KMS-11 (cell line): ENCODE measurements around the gene ATP6AP1.

Experiments
- H2AFZ ChIP-seq: fragments of 200-600 bp; sonication (generic); 2 replicates; pipeline ENCODE4 v1.6.1; 2016; ENCODE audit warnings: antibody characterized with exemption, mixed run types, low read depth
- H3K27ac ChIP-seq: fragments of 200-600 bp; sonication (generic); 2 replicates; pipeline ENCODE4 v1.6.1; 2016; ENCODE audit warnings: mild to moderate bottlenecking, mixed run types
- H3K27me3 ChIP-seq: fragments of 200-600 bp; sonication (generic); 2 replicates; pipeline ENCODE4 v1.6.1; 2017; ENCODE audit warnings: mild to moderate bottlenecking, low read depth, mixed run types, moderate library complexity; ENCODE audit not compliant: insufficient read depth
- H3K36me3 ChIP-seq: fragments of 200-600 bp; sonication (generic); 2 replicates; pipeline ENCODE4 v1.6.1; 2017; ENCODE audit warnings: mild to moderate bottlenecking, mixed run types; ENCODE audit not compliant: insufficient read depth
- H3K4me1 ChIP-seq: fragments of 200-600 bp; sonication (generic); 2 replicates; pipeline ENCODE4 v1.6.1; 2016; ENCODE audit warnings: mild to moderate bottlenecking, low read depth, mixed run types; ENCODE audit not compliant: poor library complexity, severe bottlenecking
- H3K4me2 ChIP-seq: fragments of 200-600 bp; sonication (generic); 2 replicates; pipeline ENCODE4 v1.7.0; 2016; ENCODE audit warnings: mild to moderate bottlenecking, mixed run types
- H3K4me3 ChIP-seq: fragments of 200-600 bp; sonication (generic); IDR thresholded peaks from 2 replicates; pipeline ENCODE4 v1.6.1; 2017; ENCODE audit warnings: low read depth, low read length, mixed read lengths; ENCODE audit not compliant: insufficient read depth
- H3K79me2 ChIP-seq: fragments of 200-600 bp; sonication (generic); 2 replicates; pipeline ENCODE4 v1.6.1; 2016; ENCODE audit warnings: low read depth, mixed run types; ENCODE audit not compliant: insufficient read depth
- H3K9ac ChIP-seq: fragments of 200-600 bp; sonication (generic); 2 replicates; pipeline ENCODE4 v1.6.1; 2016; ENCODE audit warnings: mild to moderate bottlenecking, mixed run types
- H4K20me1 ChIP-seq: fragments of 200-600 bp; sonication (generic); 2 replicates; pipeline ENCODE4 v1.6.1; 2016; ENCODE audit warnings: mild to moderate bottlenecking, mixed run types; ENCODE audit not compliant: insufficient read depth
- TF ChIP-seq, protein P1 (sequence below): fragments of 200-600 bp; sonication (generic); conservative IDR thresholded peaks from 2 replicates; pipeline ENCODE4 v1.6.1; 2017; ENCODE audit warnings: low read depth, mild to moderate bottlenecking, antibody characterized with exemption, low read length, moderate library complexity, mixed read lengths

The ATP6AP1 gene

DNA sequence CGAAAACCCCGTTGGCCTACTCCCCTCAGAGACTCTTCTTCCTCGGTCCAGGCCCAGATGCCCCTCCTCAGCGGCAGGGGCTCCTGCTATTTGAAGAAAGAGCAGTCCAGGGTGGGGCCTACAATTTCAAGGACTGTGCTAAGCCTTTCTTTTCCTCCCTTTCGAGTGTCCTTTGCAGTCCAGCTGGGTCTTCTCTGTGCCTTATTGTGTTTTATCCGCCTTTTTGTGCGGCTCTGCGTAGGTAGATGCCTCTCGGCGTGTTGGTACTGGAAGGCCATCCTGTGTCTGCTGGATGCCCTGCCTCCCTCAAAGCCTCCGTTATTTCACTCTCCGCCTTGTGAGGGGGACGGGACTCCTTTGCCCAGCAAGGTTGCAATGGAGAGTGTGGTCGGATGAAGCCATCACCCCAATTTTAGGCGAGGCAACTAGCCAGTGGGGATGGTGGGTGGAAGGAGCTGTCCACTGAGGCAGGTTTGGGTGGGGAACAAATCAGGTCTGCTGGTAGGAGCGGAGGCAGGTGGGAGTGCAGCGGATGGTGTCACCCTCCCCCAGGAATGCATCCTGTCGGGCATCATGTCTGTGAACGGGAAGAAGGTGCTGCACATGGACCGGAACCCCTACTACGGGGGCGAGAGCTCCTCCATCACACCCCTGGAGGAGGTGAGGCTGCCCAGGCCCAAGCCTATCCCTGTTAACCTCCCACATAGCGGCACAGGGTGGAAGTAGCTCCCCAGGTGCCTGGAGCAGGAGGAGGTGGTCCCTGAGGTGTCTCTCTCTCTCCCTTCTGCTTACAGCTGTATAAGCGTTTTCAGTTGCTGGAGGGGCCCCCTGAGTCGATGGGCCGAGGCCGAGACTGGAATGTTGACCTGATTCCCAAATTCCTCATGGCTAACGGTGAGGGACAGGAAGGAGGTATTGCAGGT is 9.8 kb downstream of the ATP6AP1 start:
- H4K20me1 ChIP-seq = no peaks in the 10 kb centered on the region
- H3K27ac ChIP-seq = no peak overlapping the region

DNA sequence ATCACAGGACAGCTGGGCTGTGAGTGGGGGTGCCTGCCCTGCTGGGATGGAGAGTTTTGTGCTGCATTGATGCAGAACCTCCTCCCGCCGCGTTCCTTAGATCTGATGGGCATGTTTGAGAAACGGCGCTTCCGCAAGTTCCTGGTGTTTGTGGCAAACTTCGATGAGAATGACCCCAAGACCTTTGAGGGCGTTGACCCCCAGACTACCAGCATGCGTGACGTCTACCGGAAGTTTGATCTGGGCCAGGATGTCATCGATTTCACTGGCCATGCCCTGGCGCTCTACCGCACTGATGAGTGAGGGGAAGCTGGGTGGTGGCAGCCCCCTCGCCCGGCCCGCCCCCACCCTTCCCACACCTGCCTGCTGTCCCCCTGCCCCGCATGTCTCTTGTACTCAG is 11.4 kb downstream of the ATP6AP1 start:
- peaks cover 12% of the 10 kb centered on the region; the same call in 1 of the 2 replicates for H3K79me2 ChIP-seq
- no peak overlapping the region for H3K4me3 ChIP-seq
- TF ChIP-seq, protein P1, sequence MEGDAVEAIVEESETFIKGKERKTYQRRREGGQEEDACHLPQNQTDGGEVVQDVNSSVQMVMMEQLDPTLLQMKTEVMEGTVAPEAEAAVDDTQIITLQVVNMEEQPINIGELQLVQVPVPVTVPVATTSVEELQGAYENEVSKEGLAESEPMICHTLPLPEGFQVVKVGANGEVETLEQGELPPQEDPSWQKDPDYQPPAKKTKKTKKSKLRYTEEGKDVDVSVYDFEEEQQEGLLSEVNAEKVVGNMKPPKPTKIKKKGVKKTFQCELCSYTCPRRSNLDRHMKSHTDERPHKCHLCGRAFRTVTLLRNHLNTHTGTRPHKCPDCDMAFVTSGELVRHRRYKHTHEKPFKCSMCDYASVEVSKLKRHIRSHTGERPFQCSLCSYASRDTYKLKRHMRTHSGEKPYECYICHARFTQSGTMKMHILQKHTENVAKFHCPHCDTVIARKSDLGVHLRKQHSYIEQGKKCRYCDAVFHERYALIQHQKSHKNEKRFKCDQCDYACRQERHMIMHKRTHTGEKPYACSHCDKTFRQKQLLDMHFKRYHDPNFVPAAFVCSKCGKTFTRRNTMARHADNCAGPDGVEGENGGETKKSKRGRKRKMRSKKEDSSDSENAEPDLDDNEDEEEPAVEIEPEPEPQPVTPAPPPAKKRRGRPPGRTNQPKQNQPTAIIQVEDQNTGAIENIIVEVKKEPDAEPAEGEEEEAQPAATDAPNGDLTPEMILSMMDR = no peak
- no peak overlapping the region for H3K9ac ChIP-seq
- H3K4me2 ChIP-seq = no peak overlapping the region
- no peaks in the 10 kb centered on the region for H4K20me1 ChIP-seq
- no peaks in the 10 kb centered on the region for H3K36me3 ChIP-seq
- H3K27me3 ChIP-seq = no peaks in the 10 kb centered on the region
- H2AFZ ChIP-seq = no peak overlapping the region
- peaks cover 3% of the 10 kb centered on the region for H3K4me1 ChIP-seq
- no peak overlapping the region for H3K27ac ChIP-seq

More for the DNA sequence above, 9.8 kb downstream of the ATP6AP1 start:
- Histone ChIP-seq H3K4me1 (no peaks in the 10 kb centered on the region), H2AFZ (no peak overlapping the region), H3K4me3 (no peak overlapping the region), H3K27me3 (no peaks in the 10 kb centered on the region), H3K4me2 (peak overlapping the region; percentile 71), H3K36me3 (no peaks in the 10 kb centered on the region), H3K9ac (no peak overlapping the region), H3K79me2 (peaks cover 12% of the 10 kb centered on the region; the same call in 1 of the 2 replicates)
- TF ChIP-seq, protein P1 = no peak

DNA sequence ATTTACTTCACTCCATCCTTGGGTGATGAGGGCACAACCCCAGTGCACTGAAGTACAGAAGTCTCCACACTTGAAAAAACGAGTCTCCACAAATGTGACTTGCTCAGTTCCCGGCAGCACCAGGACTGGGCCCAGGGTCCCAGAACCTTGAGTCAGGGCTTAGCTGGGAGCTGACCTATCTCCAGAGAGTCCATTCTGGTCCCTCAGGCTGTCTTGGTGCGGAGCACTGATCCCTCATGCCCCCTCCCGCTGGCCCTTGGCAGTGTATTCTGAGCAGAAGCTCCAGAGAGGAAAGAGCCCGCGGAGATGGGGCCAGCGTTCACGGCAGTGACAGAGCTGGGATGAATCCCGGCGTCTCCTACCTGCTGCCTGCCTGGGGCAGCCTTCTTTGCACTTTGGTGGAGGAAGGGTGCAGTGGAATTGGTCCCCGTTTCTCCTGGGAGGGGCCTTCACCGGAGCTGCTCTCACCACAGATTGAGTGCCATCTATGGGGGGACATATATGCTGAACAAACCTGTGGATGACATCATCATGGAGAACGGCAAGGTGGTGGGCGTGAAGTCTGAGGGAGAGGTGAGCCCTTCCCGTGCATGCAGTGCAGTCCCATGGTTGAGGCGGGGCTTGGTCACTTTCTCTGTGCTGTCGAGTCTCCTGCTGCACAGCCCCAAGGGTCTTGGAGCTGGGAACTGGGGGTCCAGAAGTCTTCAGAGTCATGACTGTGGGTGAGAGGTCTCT is 12.3 kb downstream of the ATP6AP1 start:
- H3K27me3 ChIP-seq = no peaks in the 10 kb centered on the region
- H2AFZ ChIP-seq = no peak overlapping the region
- peaks cover 12% of the 10 kb centered on the region; the same call in 1 of the 2 replicates for H3K79me2 ChIP-seq
- no peak overlapping the region for H3K4me3 ChIP-seq
- H3K4me1 ChIP-seq = peaks cover 3% of the 10 kb centered on the region
- H3K36me3 ChIP-seq = no peaks in the 10 kb centered on the region
- no peak overlapping the region for H3K9ac ChIP-seq
- TF ChIP-seq, protein P1 = no peak
- no peaks in the 10 kb centered on the region for H4K20me1 ChIP-seq
- no peak overlapping the region for H3K27ac ChIP-seq
- no peak overlapping the region for H3K4me2 ChIP-seq

DNA sequence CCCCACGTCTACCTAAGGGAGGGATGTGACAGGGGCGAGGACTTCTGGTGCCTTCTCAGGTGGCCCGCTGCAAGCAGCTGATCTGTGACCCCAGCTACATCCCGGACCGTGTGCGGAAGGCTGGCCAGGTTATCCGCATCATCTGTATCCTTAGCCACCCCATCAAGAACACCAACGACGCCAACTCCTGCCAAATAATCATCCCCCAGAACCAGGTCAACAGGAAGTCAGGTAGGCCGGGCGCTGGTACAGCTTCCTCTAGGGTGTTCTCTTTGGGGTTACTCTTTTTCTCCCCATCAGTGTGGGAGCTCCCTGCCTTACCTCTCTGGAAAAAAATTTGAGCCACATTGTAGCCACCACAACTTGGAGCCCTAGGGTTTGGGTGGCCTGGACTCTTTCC is 13.1 kb downstream of the ATP6AP1 start:
- Histone ChIP-seq H3K27ac (no peak overlapping the region), H3K36me3 (no peaks in the 10 kb centered on the region), H3K4me2 (no peak overlapping the region), H3K9ac (no peak overlapping the region), H4K20me1 (no peaks in the 10 kb centered on the region), H3K79me2 (peaks cover 12% of the 10 kb centered on the region; the same call in 1 of the 2 replicates), H2AFZ (no peak overlapping the region), H3K27me3 (no peaks in the 10 kb centered on the region), H3K4me3 (no peak overlapping the region), H3K4me1 (peaks cover 3% of the 10 kb centered on the region)
- TF ChIP-seq, protein P1 = no peak
